Tibial artery (tissue), 4 donors: Measurements from ENCODE around the gene ADCK1.
"Not testable (repeated sequence)": the region's sequence is repeated elsewhere in the genome, so short reads cannot be mapped to it uniquely, and the experiment has no call there.

Source experiments
- DNase-seq, 2 donors: peaks; one replicate each; pipeline ENCODE4 v3.0.0-alpha.2; 2019
- H3K27ac ChIP-seq, 2 donors: fragments of 200-600 bp; sonication (generic) in 1 of 2; 1 replicate in 1 of 2; 2 replicates in 1 of 2; pipeline ENCODE4 v1.5.1; 2018 to 2019; ENCODE audit warnings: mild to moderate bottlenecking in 1 of 2
- H3K27me3 ChIP-seq, 2 donors: fragments of 200-600 bp; sonication (generic) in 1 of 2; one replicate each; pipeline versions ENCODE4 v1.5.1 to v1.6.0; 2016 to 2019
- H3K36me3 ChIP-seq, 3 donors: fragments of 200-600 bp; sonication (generic) in 2 of 3; one replicate each; pipeline ENCODE4 v1.5.1; 2016 to 2019; ENCODE audit warnings: mild to moderate bottlenecking in 2 of 3
- H3K4me1 ChIP-seq, 4 donors: fragments of 200-600 bp; sonication (generic) in 2 of 4; 1 replicate in 3 of 4; 2 replicates in 1 of 4; pipeline ENCODE4 v1.5.1; 2016 to 2019
- H3K4me3 ChIP-seq, 2 donors: fragments of 200-600 bp; sonication (generic) in 1 of 2; 1 replicate in 1 of 2; 2 replicates in 1 of 2; pipeline ENCODE4 v1.5.1; 2018 to 2019; ENCODE audit warnings: mild to moderate bottlenecking in 2 of 2
- H3K9me3 ChIP-seq, 3 donors: fragments of 200-600 bp; sonication (generic) in 1 of 3; one replicate each; pipeline ENCODE4 v1.5.1; 2016 to 2019
- CTCF ChIP-seq, 2 experiments: fragments of 200-600 bp in 1 of 2; fragments of 450-650 bp in 1 of 2; IDR thresholded peaks; one replicate each; pipeline ENCODE4 v1.5.1; 2017 to 2019; ENCODE audit warnings: antibody characterized with exemption in 2 of 2, mild to moderate bottlenecking in 1 of 2, moderate library complexity in 1 of 2
- intact Hi-C: fragments of 100-400 bp; cut with DNase I; formaldehyde crosslinking; loops from one replicate; pipeline ENCODE4 v1.15.0; 2023; ENCODE audit warnings: low total_unique reads

The ADCK1 gene

GRCh38 chr14:77761205-77761931 is 38.5 kb upstream of the ADCK1 start:
- no peaks in the 10 kb centered on the region for H3K27me3 ChIP-seq
- DNase-seq: peak; percentile 55 to 73
- TF ChIP-seq CTCF (IDR thresholded peaks at IDR 0.05): no peak
- peak overlapping the region; percentile 80 to 90 for H3K4me3 ChIP-seq
- H3K27ac ChIP-seq: peak overlapping the region; percentile 95 to 97
- H3K36me3 ChIP-seq: peaks cover 0 to 3% (median 0%) of the 10 kb centered on the region in 3 donors
- peaks cover 0 to 45% (median 21%) of the 10 kb centered on the region in 4 donors for H3K4me1 ChIP-seq
- intact Hi-C loops: no loop called here
- no peaks in the 10 kb centered on the region for H3K9me3 ChIP-seq

GRCh38 chr14:77763316-77763715 is 36.6 kb upstream of the ADCK1 start:
- TF ChIP-seq CTCF (IDR thresholded peaks at IDR 0.05): no peak
- peaks cover 0 to 27% (median 18%) of the 10 kb centered on the region in 4 donors for H3K4me1 ChIP-seq
- H3K4me3 ChIP-seq: no peak overlapping the region
- no peaks in the 10 kb centered on the region for H3K9me3 ChIP-seq
- H3K27ac ChIP-seq: no peak overlapping the region
- no peaks in the 10 kb centered on the region for H3K36me3 ChIP-seq
- H3K27me3 ChIP-seq: no peaks in the 10 kb centered on the region
- DNase-seq: no peak
- intact Hi-C loops: loop anchor here (2.0 kb wide), 1 partner anchor 35 kb away; no protein-coding TSS in a partner anchor

GRCh38 chr14:77763978-77764377 is 35.9 kb upstream of the ADCK1 start:
- no peaks in the 10 kb centered on the region for H3K36me3 ChIP-seq
- intact Hi-C loops: loop anchor here (2.0 kb wide), 1 partner anchor 35 kb away; no protein-coding TSS in a partner anchor
- peaks cover 0 to 20% (median 12%) of the 10 kb centered on the region in 4 donors for H3K4me1 ChIP-seq
- DNase-seq: no peak
- no peak overlapping the region for H3K27ac ChIP-seq
- H3K4me3 ChIP-seq: no peak overlapping the region
- H3K27me3 ChIP-seq: no peaks in the 10 kb centered on the region
- no peaks in the 10 kb centered on the region for H3K9me3 ChIP-seq
- TF ChIP-seq CTCF (IDR thresholded peaks at IDR 0.05): no peak

- H3K27ac ChIP-seq, H3K9me3 ChIP-seq, H3K27me3 ChIP-seq, H3K4me3 ChIP-seq, intact Hi-C loops, DNase-seq, H3K36me3 ChIP-seq, H3K4me1 ChIP-seq: not testable (repeated sequence)
Measured at GRCh38 chr14:77768442-77769069, 31.4 kb upstream of the ADCK1 start.

GRCh38 chr14:77773966-77774365 is 25.9 kb upstream of the ADCK1 start:
- not testable (repeated sequence) for H3K9me3 ChIP-seq, H3K4me3 ChIP-seq

GRCh38 chr14:77782202-77782601 is 17.7 kb upstream of the ADCK1 start:
- no peak overlapping the region for H3K27ac ChIP-seq
- no peak for TF ChIP-seq CTCF (IDR thresholded peaks at IDR 0.05)
- intact Hi-C loops: no loop called here
- no peak overlapping the region for H3K4me3 ChIP-seq
- H3K4me1 ChIP-seq: no peaks in the 10 kb centered on the region
- no peaks in the 10 kb centered on the region for H3K27me3 ChIP-seq
- H3K9me3 ChIP-seq: no peaks in the 10 kb centered on the region
- DNase-seq: no peak
- H3K36me3 ChIP-seq: no peaks in the 10 kb centered on the region

More at GRCh38 chr14:77773966-77774365, 25.9 kb upstream of the ADCK1 start:
- H3K27me3 ChIP-seq, H3K36me3 ChIP-seq, H3K4me1 ChIP-seq, DNase-seq, H3K27ac ChIP-seq, intact Hi-C loops: not testable (repeated sequence)
